ENCODE measurements around the gene PINLYP. TPM values are rescaled to one million over a fixed set of nuclear protein-coding genes. Genes with fewer than 3 reads are reported as not detected.
"Not testable (repeated sequence)": the region's sequence is repeated elsewhere in the genome, so short reads cannot be mapped to it uniquely, and the experiment has no call there.

PINLYP gene
- total and polyA plus RNA-seq, 2 donors (not counting 1 experiment from before 2014, with no cell fraction given): 5.1 to 14.7 TPM

DNA sequence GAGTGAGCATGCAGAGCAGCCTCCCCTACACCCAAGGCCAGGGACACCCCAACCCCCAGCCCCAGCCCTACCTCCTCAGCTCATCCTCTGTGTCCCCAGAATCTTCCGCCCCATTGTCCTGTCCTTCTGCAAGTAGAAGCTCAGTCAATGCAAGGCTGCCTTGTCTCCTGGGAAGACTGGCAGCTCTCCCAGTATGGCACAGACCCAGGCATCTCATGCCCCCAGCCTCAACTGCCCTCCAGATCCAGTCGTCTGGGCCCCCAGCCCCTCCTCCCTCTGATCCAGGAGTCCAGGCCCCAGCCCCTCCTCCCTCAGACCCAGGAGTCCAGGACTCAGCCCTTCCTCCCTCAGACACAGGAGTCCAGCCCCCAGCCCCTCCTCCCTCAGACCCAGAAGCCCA lies 29.6 kb upstream of the PINLYP start:
- Histone ChIP-seq H3K4me3 (replicated peaks in 1 of 4; ENCODE audit: control extremely low read depth in 1 of 4, insufficient read depth in 1 of 4, low read depth in 3 of 4, low read length in 4 of 4) (no peak overlapping the region), H3K27me3 (ENCODE audit: control insufficient read depth, insufficient read depth, low read length) (no peaks in the 10 kb centered on the region), H3K9ac (ENCODE audit: insufficient read depth, low read length) (no peak overlapping the region), H2AFZ (ENCODE audit: low read length) (no peak overlapping the region), H3K4me1 (ENCODE audit: control insufficient read depth, extremely low read depth, insufficient read depth, low read length) (no peaks in the 10 kb centered on the region), H3K27ac (ENCODE audit: insufficient read depth, low read length) (no peak overlapping the region), H3K79me2 (ENCODE audit: control insufficient read depth, insufficient read depth, low read length) (no peaks in the 10 kb centered on the region), H3K4me2 (ENCODE audit: extremely low read depth, insufficient read depth, low read length) (no peak overlapping the region), H3K9me3 (ENCODE audit: control insufficient read depth, insufficient read depth, low read depth, low read length) (no peaks in the 10 kb centered on the region), H3K36me3 (ENCODE audit: control insufficient read depth, insufficient read depth, low read length) (peaks cover 12% of the 10 kb centered on the region), H4K20me1 (ENCODE audit: control insufficient read depth, extremely low read depth, insufficient read depth, low read length) (no peaks in the 10 kb centered on the region)
- DNase-seq (ENCODE audit: low read depth in 2 of 2): no peak
- no peak for TF ChIP-seq EZH2 (IDR thresholded peaks at IDR 0.05; ENCODE audit: low read length, missing control alignments)
- TF ChIP-seq, protein P1, sequence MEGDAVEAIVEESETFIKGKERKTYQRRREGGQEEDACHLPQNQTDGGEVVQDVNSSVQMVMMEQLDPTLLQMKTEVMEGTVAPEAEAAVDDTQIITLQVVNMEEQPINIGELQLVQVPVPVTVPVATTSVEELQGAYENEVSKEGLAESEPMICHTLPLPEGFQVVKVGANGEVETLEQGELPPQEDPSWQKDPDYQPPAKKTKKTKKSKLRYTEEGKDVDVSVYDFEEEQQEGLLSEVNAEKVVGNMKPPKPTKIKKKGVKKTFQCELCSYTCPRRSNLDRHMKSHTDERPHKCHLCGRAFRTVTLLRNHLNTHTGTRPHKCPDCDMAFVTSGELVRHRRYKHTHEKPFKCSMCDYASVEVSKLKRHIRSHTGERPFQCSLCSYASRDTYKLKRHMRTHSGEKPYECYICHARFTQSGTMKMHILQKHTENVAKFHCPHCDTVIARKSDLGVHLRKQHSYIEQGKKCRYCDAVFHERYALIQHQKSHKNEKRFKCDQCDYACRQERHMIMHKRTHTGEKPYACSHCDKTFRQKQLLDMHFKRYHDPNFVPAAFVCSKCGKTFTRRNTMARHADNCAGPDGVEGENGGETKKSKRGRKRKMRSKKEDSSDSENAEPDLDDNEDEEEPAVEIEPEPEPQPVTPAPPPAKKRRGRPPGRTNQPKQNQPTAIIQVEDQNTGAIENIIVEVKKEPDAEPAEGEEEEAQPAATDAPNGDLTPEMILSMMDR (conservative IDR thresholded peaks at IDR 0.05 in 1 of 2, IDR thresholded peaks at IDR 0.05 in 1 of 2; ENCODE audit: low read depth in 1 of 2, low read length in 2 of 2): no peak

DNA sequence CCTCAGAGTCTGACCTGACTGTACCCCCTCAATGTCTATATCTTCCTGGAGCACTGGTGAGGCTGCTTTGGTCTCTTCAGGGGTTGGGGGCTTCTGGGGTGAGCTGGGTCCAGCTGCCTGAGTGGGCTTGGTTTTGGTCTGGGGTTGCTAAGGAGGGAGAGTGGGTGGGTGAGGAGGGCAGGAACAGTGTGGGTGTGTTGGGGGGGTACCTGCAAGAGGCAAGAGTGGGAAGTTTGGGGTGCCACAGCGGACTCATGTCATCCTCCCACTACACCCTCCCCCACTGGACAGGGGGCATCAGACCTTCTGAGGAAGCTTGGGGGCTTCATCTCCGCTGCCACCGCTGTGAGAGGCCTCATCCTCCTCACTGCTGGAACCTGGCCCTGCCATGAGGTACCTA lies 29.0 kb upstream of the PINLYP start:
- Histone ChIP-seq H4K20me1 (ENCODE audit: control insufficient read depth, extremely low read depth, insufficient read depth, low read length) (no peaks in the 10 kb centered on the region), H3K9ac (ENCODE audit: insufficient read depth, low read length) (no peak overlapping the region), H3K4me1 (ENCODE audit: control insufficient read depth, extremely low read depth, insufficient read depth, low read length) (no peaks in the 10 kb centered on the region), H3K27ac (ENCODE audit: insufficient read depth, low read length) (no peak overlapping the region), H3K27me3 (ENCODE audit: control insufficient read depth, insufficient read depth, low read length) (no peaks in the 10 kb centered on the region), H3K4me3 (replicated peaks in 1 of 4; ENCODE audit: control extremely low read depth in 1 of 4, insufficient read depth in 1 of 4, low read depth in 3 of 4, low read length in 4 of 4) (no peak overlapping the region), H3K36me3 (ENCODE audit: control insufficient read depth, insufficient read depth, low read length) (peaks cover 15% of the 10 kb centered on the region), H3K9me3 (ENCODE audit: control insufficient read depth, insufficient read depth, low read depth, low read length) (no peaks in the 10 kb centered on the region), H2AFZ (ENCODE audit: low read length) (no peak overlapping the region), H3K79me2 (ENCODE audit: control insufficient read depth, insufficient read depth, low read length) (no peaks in the 10 kb centered on the region), H3K4me2 (ENCODE audit: extremely low read depth, insufficient read depth, low read length) (no peak overlapping the region)
- TF ChIP-seq EZH2 (IDR thresholded peaks at IDR 0.05; ENCODE audit: low read length, missing control alignments): no peak
- TF ChIP-seq, protein P1 (conservative IDR thresholded peaks at IDR 0.05 in 1 of 2, IDR thresholded peaks at IDR 0.05 in 1 of 2; ENCODE audit: low read depth in 1 of 2, low read length in 2 of 2): no peak
- DNase-seq (ENCODE audit: low read depth in 2 of 2): no peak

DNA sequence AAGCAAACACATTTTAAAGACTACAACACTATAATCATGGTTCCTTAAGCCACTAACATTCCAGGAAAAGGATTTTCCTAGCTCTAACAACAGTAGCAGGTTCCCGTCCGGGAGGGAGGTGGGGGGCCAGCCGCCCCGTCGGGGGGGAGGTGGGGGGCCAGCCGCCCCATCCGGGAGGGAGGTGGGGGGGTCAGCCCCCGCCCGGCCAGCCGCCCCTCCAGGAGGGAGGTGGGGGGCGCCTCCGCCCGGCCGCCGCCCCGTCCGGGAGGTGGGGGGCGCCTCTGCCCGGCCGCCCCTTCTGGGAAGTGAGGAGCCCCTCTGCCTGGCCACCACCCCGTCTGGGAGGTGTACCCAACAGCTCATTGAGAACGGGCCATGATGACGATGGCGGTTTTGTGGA lies 27.7 kb upstream of the PINLYP start:
- H3K27me3 ChIP-seq (ENCODE audit: control insufficient read depth, insufficient read depth, low read length); H4K20me1 ChIP-seq (ENCODE audit: control insufficient read depth, extremely low read depth, insufficient read depth, low read length); H3K4me3 ChIP-seq (replicated peaks in 1 of 4; ENCODE audit: control extremely low read depth in 1 of 4, insufficient read depth in 1 of 4, low read depth in 3 of 4, low read length in 4 of 4); H3K4me1 ChIP-seq (ENCODE audit: control insufficient read depth, extremely low read depth, insufficient read depth, low read length); H3K4me2 ChIP-seq (ENCODE audit: extremely low read depth, insufficient read depth, low read length); DNase-seq (ENCODE audit: low read depth in 2 of 2); H3K79me2 ChIP-seq (ENCODE audit: control insufficient read depth, insufficient read depth, low read length); H2AFZ ChIP-seq (ENCODE audit: low read length); H3K9ac ChIP-seq (ENCODE audit: insufficient read depth, low read length); H3K27ac ChIP-seq (ENCODE audit: insufficient read depth, low read length); H3K9me3 ChIP-seq (ENCODE audit: control insufficient read depth, insufficient read depth, low read depth, low read length): not testable (repeated sequence)
- peaks cover 20% of the 10 kb centered on the region for H3K36me3 ChIP-seq (ENCODE audit: control insufficient read depth, insufficient read depth, low read length)
